B cell (primary cell): ENCODE measurements around the gene ZBTB12. TPM values are rescaled to one million over a fixed set of nuclear protein-coding genes. Genes with fewer than 3 reads are reported as not detected.

Experiments
- ATAC-seq: fragments of 200-7000 bp; cut with Tn5 transposase; one replicate; pipeline ENCODE4 v1.10.0; 2021; ENCODE audit warnings: low read depth, mild to moderate bottlenecking, moderate number of reproducible peaks, moderate library complexity
- CTCF ChIA-PET: fragments of 350-600 bp; sonication (Branson Sonifier 250); formaldehyde crosslinking; loops from one replicate; lab custom pipeline; 2021; ENCODE audit warnings: antibody characterized with exemption, inconsistent platforms; lab: Charles Lee
- POLR2A ChIA-PET: fragments of 350-600 bp; sonication (Branson Sonifier 250); formaldehyde crosslinking; loops from one replicate; lab custom pipeline; 2021; ENCODE audit warnings: antibody characterized with exemption; lab: Charles Lee
- DNase-seq: peaks from one replicate; pipeline ENCODE4 v3.0.0; 2013
- H2AFZ ChIP-seq: 2 replicates; pipeline ENCODE4 v1.6.1; 2012; ENCODE audit warnings: mild to moderate bottlenecking, low read depth, low read length; ENCODE audit not compliant: insufficient read depth, poor library complexity, severe bottlenecking
- H3K27ac ChIP-seq, 2 donors: 1 replicate in 1 of 2; 2 replicates in 1 of 2; pipeline ENCODE4 v1.5.1; 2012 to 2013; ENCODE audit warnings: low read length in 2 of 2, mild to moderate bottlenecking in 2 of 2, moderate library complexity in 1 of 2
- H3K27me3 ChIP-seq, 4 experiments: fragments of 200-600 bp in 1 of 4; sonication (generic) in 1 of 4; replicated peaks in 1 of 4; 1 replicate in 2 of 4; 2 replicates in 2 of 4; pipeline versions ENCODE4 v1.6.1 to v1.7.0; 2013 to 2016; ENCODE audit warnings: low read length in 3 of 4, mild to moderate bottlenecking in 2 of 4, mixed read lengths in 1 of 4, moderate library complexity in 1 of 4; ENCODE audit not compliant: insufficient read depth in 4 of 4, control insufficient read depth in 3 of 4; ENCODE audit errors: control extremely low read depth in 1 of 4
- H3K36me3 ChIP-seq, 2 experiments: replicated peaks in 1 of 2; 1 replicate in 1 of 2; 2 replicates in 1 of 2; pipeline versions ENCODE4 v1.6.1 to v1.7.1; 2013; ENCODE audit warnings: low read length in 1 of 2; ENCODE audit not compliant: insufficient read depth in 2 of 2, control insufficient read depth in 1 of 2; ENCODE audit errors: control extremely low read depth in 1 of 2, extremely low read depth in 1 of 2
- H3K4me1 ChIP-seq, 2 donors: fragments of 200-600 bp in 1 of 2; sonication (generic) in 1 of 2; 1 replicate in 1 of 2; 2 replicates in 1 of 2; pipeline versions ENCODE4 v1.5.1 to v1.6.1; 2013 to 2017; ENCODE audit warnings: low read length in 2 of 2; ENCODE audit not compliant: control insufficient read depth in 2 of 2, insufficient read depth in 2 of 2
- H3K4me2 ChIP-seq: replicated peaks from 2 replicates; pipeline ENCODE3; 2012; ENCODE audit warnings: mild to moderate bottlenecking, low read depth, low read length; ENCODE audit not compliant: poor library complexity, severe bottlenecking
- H3K4me3 ChIP-seq, 5 experiments: fragments of 200-600 bp in 1 of 5; sonication (generic) in 1 of 5; 1 replicate in 3 of 5; 2 replicates in 2 of 5; pipeline versions ENCODE4 v1.5.1 to v1.7.0; 2011 to 2016; ENCODE audit warnings: low read length in 4 of 5, mild to moderate bottlenecking in 4 of 5, low read depth in 2 of 5, control low read depth in 1 of 5, moderate library complexity in 1 of 5; ENCODE audit not compliant: insufficient read depth in 1 of 5; ENCODE audit errors: control extremely low read depth in 1 of 5, extremely low read depth in 1 of 5
- H3K79me2 ChIP-seq: fragments of 200-600 bp; sonication (generic); one replicate; pipeline ENCODE4 v1.6.0; 2016; ENCODE audit warnings: low read length; ENCODE audit not compliant: control insufficient read depth, insufficient read depth
- H3K9ac ChIP-seq: fragments of 200-600 bp; sonication (generic); 2 replicates; pipeline ENCODE4 v1.6.1; 2017; ENCODE audit warnings: mild to moderate bottlenecking, low read length, moderate library complexity
- H3K9me3 ChIP-seq, 3 donors: one replicate each; pipeline versions ENCODE4 v1.6.1 to v1.7.1; 2013; ENCODE audit warnings: low read length in 2 of 3; ENCODE audit not compliant: control insufficient read depth in 2 of 3, insufficient read depth in 1 of 3; ENCODE audit errors: control extremely low read depth in 1 of 3
- H4K20me1 ChIP-seq: 2 replicates; pipeline ENCODE4 v1.6.0; 2012; ENCODE audit warnings: mild to moderate bottlenecking, low read length; ENCODE audit not compliant: insufficient read depth, control insufficient read depth, poor library complexity, severe bottlenecking
- H3K27ac Mint-ChIP-seq: one replicate; pipeline ENCODE4 v1.8.0; 2021; ENCODE audit warnings: mixed read lengths
- H3K27me3 Mint-ChIP-seq: one replicate; pipeline ENCODE4 v1.8.0; 2021; ENCODE audit warnings: mixed read lengths
- H3K4me1 Mint-ChIP-seq: one replicate; pipeline ENCODE4 v1.8.0; 2021; ENCODE audit warnings: mixed read lengths
- H3K4me3 Mint-ChIP-seq: one replicate; pipeline ENCODE4 v1.8.0; 2021; ENCODE audit warnings: mixed read lengths
- H3K9me3 Mint-ChIP-seq: one replicate; pipeline ENCODE4 v1.8.0; 2022; ENCODE audit warnings: mixed read lengths; ENCODE audit not compliant: insufficient read depth
- CTCF ChIP-seq: fragments of 200-600 bp; IDR thresholded peaks from one replicate; pipeline ENCODE4 v1.8.0; 2022; ENCODE audit warnings: antibody characterized with exemption, mild to moderate bottlenecking
- EZH2 ChIP-seq: IDR thresholded peaks from 2 replicates; pipeline ENCODE4 v1.6.1; 2012; ENCODE audit warnings: borderline replicate concordance, low read depth, mild to moderate bottlenecking, moderate library complexity, low read length; ENCODE audit not compliant: insufficient read depth, poor library complexity, severe bottlenecking
- WGBS: methylation state at CpG from one replicate; pipeline ENCODE4 v1.1.5; 2013; ENCODE audit warnings: missing lambda C conversion rate; ENCODE audit not compliant: insufficient coverage; 5-methylcytosine and 5-hydroxymethylcytosine counted together
- intact Hi-C: fragments of 100-400 bp; cut with micrococcal nuclease; formaldehyde crosslinking; loops from one replicate; pipeline ENCODE4 v1.10.0; 2022
- polyA plus RNA-seq: library from polyadenylated mRNA; depleted of rRNA; stranded (reverse); fragments of >200 nt; gene quantifications from 2 replicates; pipeline ENCODE4 v1.2.3, GENCODE V29; 2012
- total RNA-seq, 2 donors: library from RNA; stranded (reverse); fragments of 120-200 nt in 1 of 2; gene quantifications; 1 replicate in 1 of 2; 2 replicates in 1 of 2; pipeline versions ENCODE4 v1.2.3 to v1.2.4, GENCODE V29; 2013 to 2022

ZBTB12 gene
- total and polyA plus RNA-seq, 2 donors (not counting 1 experiment from before 2014, with no cell fraction given): 1.4 to 8.9 TPM

- H3K27ac Mint-ChIP-seq: no peak overlapping the region
- DNase-seq (no peak), ATAC-seq (no peak)
- no peaks in the 10 kb centered on the region for H3K9me3 Mint-ChIP-seq
- Histone ChIP-seq H3K36me3 (peaks cover 3 to 40% of the 10 kb centered on the region in 2 experiments), H3K4me2 (no peak overlapping the region), H3K9ac (no peak overlapping the region), H3K4me3 (no peak overlapping the region), H3K9me3 (no peaks in the 10 kb centered on the region), H3K4me1 (no peaks in the 10 kb centered on the region), H3K27me3 (peaks cover 0 to 4% (median 0%) of the 10 kb centered on the region in 4 experiments), H2AFZ (no peak overlapping the region), H3K27ac (no peak overlapping the region), H3K79me2 (no peaks in the 10 kb centered on the region), H4K20me1 (no peaks in the 10 kb centered on the region)
- 96% methylated on average over 4 of the region's 7 CpGs for WGBS
- TF ChIP-seq EZH2 (no peak), CTCF (no peak)
- CTCF ChIA-PET: interaction anchor here (1.0 kb wide), 1 partner anchor 9 kb away, joined by 3 read pairs; the partner anchor contains the start of gene SKIC2
- intact Hi-C loops: no loop called here
- H3K4me1 Mint-ChIP-seq: no peaks in the 10 kb centered on the region
- peaks cover 7% of the 10 kb centered on the region for H3K27me3 Mint-ChIP-seq
- POLR2A ChIA-PET: no interaction called here
- H3K4me3 Mint-ChIP-seq: no peak overlapping the region
Observed at GRCh38 chr6:31949926-31950548, 48.2 kb upstream of the ZBTB12 start.

- no peaks in the 10 kb centered on the region for H3K4me1 Mint-ChIP-seq
- Histone ChIP-seq H3K9ac (no peak overlapping the region), H3K4me3 (no peak overlapping the region), H3K4me1 (no peaks in the 10 kb centered on the region), H3K79me2 (no peaks in the 10 kb centered on the region), H3K9me3 (no peaks in the 10 kb centered on the region), H4K20me1 (no peaks in the 10 kb centered on the region), H3K36me3 (peaks cover 3 to 29% of the 10 kb centered on the region in 2 experiments), H3K4me2 (no peak overlapping the region), H3K27me3 (peaks cover 0 to 12% (median 2%) of the 10 kb centered on the region in 4 experiments), H3K27ac (no peak overlapping the region), H2AFZ (no peak overlapping the region)
- TF ChIP-seq CTCF (no peak), EZH2 (no peak)
- POLR2A ChIA-PET: no interaction called here
- 94% methylated on average over 5 of the region's 6 CpGs for WGBS
- H3K9me3 Mint-ChIP-seq: no peaks in the 10 kb centered on the region
- ATAC-seq: no peak
- H3K27ac Mint-ChIP-seq: no peak overlapping the region
- intact Hi-C loops: no loop called here
- CTCF ChIA-PET: interaction anchor here (1.0 kb wide), 1 partner anchor 10 kb away, joined by 3 read pairs; the partner anchor contains the start of gene SKIC2
- DNase-seq: no peak
- H3K27me3 Mint-ChIP-seq: peaks cover 7% of the 10 kb centered on the region
- no peak overlapping the region for H3K4me3 Mint-ChIP-seq
Observed at GRCh38 chr6:31948753-31949413, 47.0 kb upstream of the ZBTB12 start.
